ENCODE measurements around the gene SPTLC3.

SPTLC3 gene

DNA sequence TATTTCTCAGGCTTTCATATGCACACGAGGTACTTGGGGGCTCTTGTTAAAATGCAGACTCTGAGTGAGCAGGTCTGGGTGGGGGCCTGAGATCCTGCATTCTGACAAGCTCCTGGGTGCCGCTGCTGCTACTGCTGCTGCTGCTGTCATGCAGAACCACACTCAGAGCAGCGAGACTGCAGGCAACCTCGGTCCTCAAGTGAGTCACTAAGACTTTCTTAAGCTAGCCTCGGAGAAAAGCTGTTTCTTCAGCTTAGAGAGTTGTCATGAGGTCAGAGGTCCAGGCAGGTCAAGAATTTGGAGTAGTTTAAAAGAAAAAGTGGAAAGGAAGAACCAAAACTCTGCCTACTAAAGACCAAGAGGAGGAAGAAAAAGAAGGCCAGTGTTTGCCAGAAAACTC is 92.9 kb downstream of the SPTLC3 start:
- DNase-seq: no peak

DNA sequence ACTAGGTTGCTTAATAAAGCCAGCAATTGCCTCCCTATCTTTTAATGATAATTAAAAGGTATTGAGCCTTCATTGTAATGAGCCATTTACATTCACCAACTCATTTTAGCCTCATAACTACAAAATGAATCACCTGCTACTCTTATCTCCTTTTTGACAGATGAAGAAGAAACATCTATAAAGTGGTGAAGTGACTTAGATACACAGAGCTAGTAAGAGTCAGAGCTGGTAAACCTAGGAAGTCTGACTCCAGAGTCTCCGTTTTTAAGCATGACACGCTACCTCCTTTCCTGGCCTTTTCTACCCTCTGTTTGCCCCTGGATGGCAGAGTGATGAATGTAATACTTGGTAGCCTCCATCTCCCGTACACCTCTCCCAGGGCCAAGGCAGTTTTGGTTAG is 93.5 kb downstream of the SPTLC3 start:
- DNase-seq: no peak

- DNase-seq: no peak
Observed at GRCh38 chr20:13102694-13103093, 93.9 kb downstream of the SPTLC3 start.

DNA sequence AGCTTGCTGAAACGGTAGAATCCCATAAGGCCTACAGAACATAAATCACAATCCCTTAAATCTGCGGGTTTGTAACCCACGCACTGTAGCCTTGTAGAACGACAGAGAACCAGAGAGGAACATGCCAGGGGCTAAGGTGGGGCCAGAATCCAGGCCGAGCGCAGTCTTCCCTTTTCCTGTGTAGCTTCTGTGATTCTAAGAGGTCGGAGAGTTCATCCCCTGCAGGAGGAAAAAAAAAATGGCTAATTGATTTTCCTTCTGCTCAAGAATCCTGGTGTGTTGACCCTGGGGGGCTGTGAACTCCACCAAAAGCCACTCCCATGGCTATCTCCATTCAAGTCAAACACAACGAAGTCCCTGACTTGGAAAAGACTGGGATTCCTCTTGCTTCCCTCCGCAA is 96.3 kb downstream of the SPTLC3 start:
- DNase-seq: no peak

- no peak for DNase-seq
Observed at GRCh38 chr20:13105864-13106457, 97.2 kb downstream of the SPTLC3 start.

DNA sequence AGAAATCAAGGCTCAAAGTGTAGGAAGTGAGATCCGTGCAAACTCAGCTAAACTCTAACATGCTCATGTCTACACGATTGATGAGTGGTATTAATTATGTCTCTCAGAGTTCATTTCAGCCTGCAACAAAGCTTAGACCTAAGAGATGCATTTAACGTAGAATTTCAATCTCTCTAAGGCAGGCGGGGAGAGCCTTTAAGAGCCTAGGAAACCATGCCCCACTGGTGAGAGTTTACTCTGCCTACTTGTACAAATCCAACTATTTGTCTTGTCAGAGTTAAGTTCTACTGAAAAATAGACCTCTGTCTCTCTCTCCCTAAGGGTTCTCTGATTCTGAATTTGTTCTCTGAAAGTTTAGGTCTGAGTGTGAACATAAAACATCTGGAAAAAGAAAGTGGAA is 100.9 kb downstream of the SPTLC3 start:
- DNase-seq: no peak

DNA sequence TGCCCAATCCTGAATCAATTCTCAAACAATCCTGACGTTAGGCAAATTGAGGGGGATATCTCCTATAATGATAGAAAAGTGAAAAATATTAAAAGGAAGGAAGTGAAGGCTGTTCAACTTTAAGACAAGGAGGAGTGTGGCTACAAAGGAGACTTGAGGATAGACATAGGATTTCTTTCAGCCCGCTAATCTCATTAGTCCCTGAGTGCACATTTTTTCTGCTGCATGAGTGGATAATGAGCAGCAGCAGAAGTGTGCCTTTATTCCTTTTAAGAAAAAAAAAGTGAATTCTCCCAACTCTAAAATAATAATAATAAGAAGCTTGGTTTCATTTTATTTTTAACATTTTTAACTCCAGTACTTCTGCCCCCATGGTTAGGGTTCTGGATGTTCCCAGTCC is 102.0 kb downstream of the SPTLC3 start:
- no peak for DNase-seq

DNA sequence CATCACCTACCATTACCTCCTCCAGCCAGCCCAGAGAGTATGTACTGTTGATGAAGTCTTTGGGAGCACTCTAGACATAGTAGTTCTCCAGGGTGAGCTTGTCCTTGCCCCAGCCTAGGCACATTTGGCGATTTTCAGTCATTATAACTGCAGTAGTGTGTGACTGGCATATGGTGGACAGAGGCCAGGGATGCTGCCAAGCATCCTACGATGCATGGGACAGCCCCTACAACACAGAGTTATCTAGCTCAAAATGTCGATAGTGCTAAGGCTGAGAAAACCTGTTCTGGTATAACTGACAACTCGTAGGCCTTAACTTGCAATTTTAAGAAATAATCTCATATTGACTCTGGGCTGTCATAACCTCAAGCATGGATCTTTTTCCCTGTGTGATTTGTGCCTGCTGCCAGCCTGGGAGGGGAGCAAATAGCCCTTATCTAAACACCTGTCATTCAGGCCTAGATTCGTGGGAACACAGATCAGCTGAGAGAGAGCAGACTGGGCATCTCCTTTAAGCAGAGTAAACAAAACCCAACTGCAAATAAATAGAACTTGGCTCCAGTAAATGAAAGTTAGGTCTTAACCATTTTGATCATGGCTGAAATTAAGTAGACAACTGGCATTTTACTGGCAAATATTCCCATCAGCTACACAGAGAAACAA is 102.6 kb downstream of the SPTLC3 start:
- no peak for DNase-seq

DNA sequence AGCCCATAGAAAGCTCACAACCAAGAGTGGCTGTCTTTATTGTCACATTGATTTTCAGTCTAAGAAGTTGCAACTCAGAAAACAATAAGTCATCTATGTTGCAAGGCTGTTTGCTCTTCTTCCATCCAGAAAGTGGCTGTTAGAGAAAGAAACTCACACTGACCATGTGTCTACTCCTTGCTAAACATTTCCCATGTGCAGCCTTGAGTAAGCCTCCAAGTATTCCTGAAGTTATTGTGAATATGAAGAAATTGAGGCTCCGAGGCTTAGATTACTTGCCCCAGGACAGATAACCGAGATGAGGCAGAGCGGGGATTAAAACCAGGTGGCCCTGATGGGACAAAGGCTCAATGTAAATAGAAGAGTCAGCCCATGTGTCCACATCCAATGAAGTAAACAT is 105.0 kb downstream of the SPTLC3 start:
- no peak for DNase-seq

- DNase-seq: no peak
Observed at GRCh38 chr20:13117200-13117599, 108.4 kb downstream of the SPTLC3 start.

- DNase-seq: no peak
Observed at GRCh38 chr20:13118676-13119075, 109.9 kb downstream of the SPTLC3 start.

DNA sequence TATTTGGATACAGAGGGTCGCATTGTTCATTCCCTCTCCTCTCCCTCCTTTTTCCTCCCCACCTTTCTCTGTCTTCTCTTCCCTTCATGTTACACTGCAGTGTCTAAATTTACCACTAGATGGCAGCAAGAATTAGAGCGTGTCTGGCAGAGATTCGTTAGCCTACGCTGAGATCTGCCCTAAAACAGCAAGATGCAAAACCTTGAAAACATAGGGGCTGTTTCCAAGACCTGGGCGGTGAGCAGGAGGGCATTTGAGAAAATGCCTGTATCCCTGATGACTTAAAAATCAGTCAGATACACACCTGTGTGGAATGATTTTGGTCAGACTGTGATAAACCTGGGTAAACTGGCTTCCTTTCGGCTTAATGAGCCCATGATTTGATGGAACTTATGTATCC is 110.8 kb downstream of the SPTLC3 start:
- DNase-seq: peak; percentile 39

DNA sequence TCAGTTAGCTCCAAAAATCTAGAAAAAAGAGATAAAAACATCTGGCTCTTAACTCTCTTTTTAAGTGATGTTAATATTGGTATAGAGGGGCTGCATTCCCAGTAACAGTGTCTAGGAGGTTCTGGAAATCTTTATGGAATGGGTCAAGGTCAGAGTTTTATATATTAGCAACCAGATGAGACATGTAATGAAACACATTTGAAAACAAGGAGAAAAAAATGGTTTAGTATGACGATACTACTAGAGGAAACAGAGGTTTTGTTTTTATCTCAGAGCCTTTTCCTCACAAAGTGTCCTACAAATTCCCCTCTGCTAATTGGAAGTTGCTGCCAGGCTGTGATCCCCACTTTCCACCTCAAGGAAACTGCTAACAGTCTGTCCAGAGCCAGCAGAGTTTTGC is 111.7 kb downstream of the SPTLC3 start:
- no peak for DNase-seq

GRCh38 chr20:13121840-13122515 is 113.2 kb downstream of the SPTLC3 start:
- DNase-seq: no peak

GRCh38 chr20:13125486-13125885 is 116.7 kb downstream of the SPTLC3 start:
- no peak for DNase-seq

GRCh38 chr20:13128173-13128572 is 119.4 kb downstream of the SPTLC3 start:
- DNase-seq: no peak

- no peak for DNase-seq
Observed at GRCh38 chr20:13130061-13130706, 121.4 kb downstream of the SPTLC3 start.

DNA sequence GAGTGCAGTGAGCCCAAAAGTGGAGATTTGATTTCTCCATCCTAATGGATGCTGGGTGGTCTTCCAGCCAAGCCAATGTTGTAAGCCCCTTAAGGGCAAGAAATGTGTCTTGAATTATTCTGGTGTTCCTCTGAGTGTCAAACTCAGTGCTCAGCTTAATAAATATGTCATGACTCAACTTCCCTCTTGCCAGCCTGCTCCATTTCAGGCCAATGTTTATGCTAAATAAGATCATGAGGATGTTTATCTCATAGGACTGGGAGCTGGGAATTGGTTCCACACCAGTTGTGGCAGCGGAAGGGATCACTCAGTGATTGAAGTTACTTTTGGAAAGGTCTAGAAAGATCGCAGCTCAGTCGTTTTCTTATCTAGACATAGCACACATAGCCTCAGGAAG is 121.9 kb downstream of the SPTLC3 start:
- no peak for DNase-seq

DNA sequence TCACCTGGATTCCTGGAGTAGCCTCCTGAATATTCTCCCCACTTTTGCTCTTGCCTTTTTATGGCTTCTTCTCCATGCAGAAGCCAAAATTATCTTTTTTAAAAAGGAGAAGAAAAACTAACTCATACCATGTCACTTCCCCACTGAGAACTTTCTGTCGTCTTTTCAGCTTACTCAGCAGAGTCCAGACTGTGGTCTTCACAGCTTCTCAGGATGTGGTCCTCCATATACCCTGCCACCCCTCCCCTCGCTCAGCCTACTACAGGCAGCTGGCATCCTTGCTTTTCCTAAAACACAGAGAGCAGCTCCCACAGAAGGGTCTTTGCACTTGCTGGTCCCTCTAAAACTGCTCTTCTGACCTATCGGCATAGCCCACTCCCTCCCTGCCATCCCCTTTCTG is 122.9 kb downstream of the SPTLC3 start:
- no peak for DNase-seq

DNA sequence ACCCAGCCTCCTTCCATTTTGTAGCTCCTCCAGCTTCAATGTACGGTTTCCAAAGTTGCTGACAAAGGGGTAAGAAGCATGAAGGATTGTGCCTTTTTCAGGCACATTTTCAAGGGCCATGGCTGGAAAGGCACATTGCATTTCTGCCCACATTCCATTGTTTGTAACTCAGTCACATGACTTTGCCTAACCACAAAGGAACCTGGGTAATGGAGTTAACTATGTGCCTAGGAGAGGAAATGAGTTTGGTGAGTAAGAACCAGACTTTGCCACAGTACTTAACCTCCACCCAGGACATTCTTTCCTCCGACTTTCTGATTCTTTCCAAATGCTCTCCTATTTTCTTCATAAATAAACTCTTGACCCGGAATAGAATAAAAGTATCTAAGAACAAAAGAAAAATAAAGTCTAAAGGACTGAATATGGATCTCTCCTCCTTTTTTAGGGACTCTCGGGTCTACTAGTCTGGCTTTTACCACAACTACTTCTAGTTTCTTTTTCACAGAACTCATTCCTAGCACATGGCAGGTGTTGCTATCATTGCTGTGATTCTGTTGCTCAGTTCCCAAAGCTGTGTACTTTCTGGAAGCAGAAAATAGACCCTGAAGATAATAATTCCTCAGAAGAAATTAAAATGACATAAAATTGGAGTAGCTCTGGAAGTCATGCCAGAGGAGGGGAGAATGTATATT is 130.8 kb downstream of the SPTLC3 start:
- DNase-seq: no peak

GRCh38 chr20:13140201-13140600 is 131.4 kb downstream of the SPTLC3 start:
- DNase-seq: no peak

DNA sequence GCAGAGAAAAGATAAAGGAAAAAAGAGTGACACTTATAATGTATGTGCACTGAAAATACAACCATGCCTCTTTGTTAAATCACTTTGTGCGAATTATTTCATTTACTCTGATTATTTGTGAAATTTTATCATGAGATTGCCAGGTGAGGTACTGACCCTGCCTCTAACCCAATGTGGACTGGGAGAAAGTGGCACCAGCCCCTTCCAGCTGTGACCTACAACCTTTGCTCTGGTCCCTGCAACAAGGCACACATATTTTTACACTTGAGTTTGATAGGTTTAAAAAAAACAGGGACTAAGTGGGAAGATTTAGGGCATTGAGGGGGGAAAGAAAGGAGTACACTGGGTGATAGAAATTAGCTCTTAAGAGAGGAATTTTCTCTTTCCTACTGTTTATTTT is 132.0 kb downstream of the SPTLC3 start:
- no peak for DNase-seq

DNA sequence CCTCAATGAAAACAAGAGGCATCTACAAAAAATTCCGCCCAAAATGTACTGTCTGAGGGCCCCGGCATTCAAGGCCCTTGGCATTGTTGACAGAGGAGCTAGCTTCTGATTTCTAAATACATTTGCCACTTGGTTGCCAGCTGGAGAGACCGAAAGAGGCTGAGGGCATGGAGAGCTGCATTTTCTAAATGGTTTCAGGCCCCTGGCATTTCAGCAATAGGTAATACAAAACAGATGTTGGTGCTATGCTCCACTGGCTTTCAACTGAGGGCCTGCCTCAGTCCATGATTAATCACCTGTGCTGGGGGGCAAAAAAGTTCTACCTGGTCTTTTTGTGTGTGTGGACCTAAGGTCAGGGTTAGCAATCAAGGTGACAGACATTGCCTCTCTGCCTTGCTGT is 132.8 kb downstream of the SPTLC3 start:
- DNase-seq: peak; percentile 17
